ENCODE data around the gene HSD3B2.

HSD3B2 gene

GRCh38 chr1:119462964-119463363 lies 48.0 kb downstream of the HSD3B2 start:
- no peak for ATAC-seq
- DNase-seq = no peak

GRCh38 chr1:119463569-119463968 lies 48.6 kb downstream of the HSD3B2 start:
- no peak for DNase-seq
- ATAC-seq = no peak

- no peak for ATAC-seq
Measured at GRCh38 chr1:119466445-119466844, 51.5 kb downstream of the HSD3B2 start.

GRCh38 chr1:119467219-119467618 lies 52.3 kb downstream of the HSD3B2 start:
- no peak for DNase-seq
- ATAC-seq = no peak

More at GRCh38 chr1:119466445-119466844, 51.5 kb downstream of the HSD3B2 start:
- DNase-seq = no peak

GRCh38 chr1:119467857-119468668 lies 53.1 kb downstream of the HSD3B2 start:
- no peak for ATAC-seq
- no peak for DNase-seq

GRCh38 chr1:119469741-119470140 lies 54.8 kb downstream of the HSD3B2 start:
- DNase-seq (no peak), ATAC-seq (no peak)

GRCh38 chr1:119470377-119470776 lies 55.4 kb downstream of the HSD3B2 start:
- DNase-seq (no peak), ATAC-seq (no peak)

GRCh38 chr1:119470958-119471357 lies 56.0 kb downstream of the HSD3B2 start:
- no peak for ATAC-seq
- DNase-seq = no peak

- ATAC-seq (no peak), DNase-seq (no peak)
Measured at GRCh38 chr1:119471566-119471965, 56.6 kb downstream of the HSD3B2 start.

GRCh38 chr1:119472080-119472818 lies 57.3 kb downstream of the HSD3B2 start:
- DNase-seq (no peak), ATAC-seq (no peak)
